ENCODE data around the gene PRKG1.
"Not testable (repeated sequence)": the region's sequence is repeated elsewhere in the genome, so short reads cannot be mapped to it uniquely, and the experiment has no call there.

PRKG1 gene

GRCh38 chr10:52020702-52021101 lies 946.4 kb downstream of the PRKG1 start:
- Mint-ChIP-seq H3K4me3 (no peak overlapping the region), H3K36me3 (ENCODE audit: low read depth) (no peaks in the 10 kb centered on the region), H3K27me3 (no peaks in the 10 kb centered on the region), H3K27ac (no peak overlapping the region), H3K9me3 (no peaks in the 10 kb centered on the region), H3K4me1 (ENCODE audit: low read depth) (no peaks in the 10 kb centered on the region)

- H3K4me3 Mint-ChIP-seq = no peak overlapping the region
- no peaks in the 10 kb centered on the region for H3K36me3 Mint-ChIP-seq (ENCODE audit: low read depth)
- no peaks in the 10 kb centered on the region for H3K27me3 Mint-ChIP-seq
- H3K27ac Mint-ChIP-seq = no peak overlapping the region
- no peaks in the 10 kb centered on the region for H3K4me1 Mint-ChIP-seq (ENCODE audit: low read depth)
- H3K9me3 Mint-ChIP-seq = peaks cover 4% of the 10 kb centered on the region
These were observed 952.9 kb downstream of the PRKG1 start for GRCh38 chr10:52027055-52027705.

GRCh38 chr10:52028523-52028858 lies 954.2 kb downstream of the PRKG1 start:
- no peaks in the 10 kb centered on the region for H3K27me3 Mint-ChIP-seq
- no peak overlapping the region for H3K4me3 Mint-ChIP-seq
- H3K4me1 Mint-ChIP-seq (ENCODE audit: low read depth) = no peaks in the 10 kb centered on the region
- peaks cover 4% of the 10 kb centered on the region for H3K9me3 Mint-ChIP-seq
- H3K27ac Mint-ChIP-seq = no peak overlapping the region
- no peaks in the 10 kb centered on the region for H3K36me3 Mint-ChIP-seq (ENCODE audit: low read depth)

GRCh38 chr10:52029628-52030027 lies 955.3 kb downstream of the PRKG1 start:
- H3K4me3 Mint-ChIP-seq = no peak overlapping the region
- H3K27me3 Mint-ChIP-seq = no peaks in the 10 kb centered on the region
- no peak overlapping the region for H3K27ac Mint-ChIP-seq
- H3K36me3 Mint-ChIP-seq (ENCODE audit: low read depth) = no peaks in the 10 kb centered on the region
- H3K4me1 Mint-ChIP-seq (ENCODE audit: low read depth) = no peaks in the 10 kb centered on the region
- H3K9me3 Mint-ChIP-seq = peaks cover 4% of the 10 kb centered on the region

GRCh38 chr10:52030051-52030790 lies 955.9 kb downstream of the PRKG1 start:
- no peaks in the 10 kb centered on the region for H3K27me3 Mint-ChIP-seq
- H3K4me1 Mint-ChIP-seq (ENCODE audit: low read depth) = no peaks in the 10 kb centered on the region
- no peak overlapping the region for H3K27ac Mint-ChIP-seq
- no peaks in the 10 kb centered on the region for H3K36me3 Mint-ChIP-seq (ENCODE audit: low read depth)
- peaks cover 4% of the 10 kb centered on the region for H3K9me3 Mint-ChIP-seq
- no peak overlapping the region for H3K4me3 Mint-ChIP-seq

- H3K9me3 Mint-ChIP-seq = peaks cover 4% of the 10 kb centered on the region
- no peaks in the 10 kb centered on the region for H3K36me3 Mint-ChIP-seq (ENCODE audit: low read depth)
- H3K4me1 Mint-ChIP-seq (ENCODE audit: low read depth) = no peaks in the 10 kb centered on the region
- H3K4me3 Mint-ChIP-seq = no peak overlapping the region
- H3K27ac Mint-ChIP-seq = no peak overlapping the region
- no peaks in the 10 kb centered on the region for H3K27me3 Mint-ChIP-seq
These were observed 956.7 kb downstream of the PRKG1 start for GRCh38 chr10:52030975-52031374.

GRCh38 chr10:52031771-52032170 lies 957.5 kb downstream of the PRKG1 start:
- peaks cover 4% of the 10 kb centered on the region for H3K9me3 Mint-ChIP-seq
- H3K27ac Mint-ChIP-seq = no peak overlapping the region
- no peaks in the 10 kb centered on the region for H3K4me1 Mint-ChIP-seq (ENCODE audit: low read depth)
- H3K36me3 Mint-ChIP-seq (ENCODE audit: low read depth) = no peaks in the 10 kb centered on the region
- no peaks in the 10 kb centered on the region for H3K27me3 Mint-ChIP-seq
- no peak overlapping the region for H3K4me3 Mint-ChIP-seq

GRCh38 chr10:52032681-52033629 lies 958.7 kb downstream of the PRKG1 start:
- Mint-ChIP-seq H3K4me3 (no peak overlapping the region), H3K27me3 (no peaks in the 10 kb centered on the region), H3K4me1 (ENCODE audit: low read depth) (no peaks in the 10 kb centered on the region), H3K9me3 (no peaks in the 10 kb centered on the region), H3K36me3 (ENCODE audit: low read depth) (no peaks in the 10 kb centered on the region), H3K27ac (no peak overlapping the region)

GRCh38 chr10:52039002-52039793 lies 964.9 kb downstream of the PRKG1 start:
- H3K27me3 Mint-ChIP-seq; H3K27ac Mint-ChIP-seq; H3K9me3 Mint-ChIP-seq; H3K36me3 Mint-ChIP-seq (ENCODE audit: low read depth); H3K4me1 Mint-ChIP-seq (ENCODE audit: low read depth); H3K4me3 Mint-ChIP-seq: not testable (repeated sequence)

GRCh38 chr10:52040486-52040885 lies 966.2 kb downstream of the PRKG1 start:
- H3K4me3 Mint-ChIP-seq = no peak overlapping the region
- H3K9me3 Mint-ChIP-seq = no peaks in the 10 kb centered on the region
- H3K27me3 Mint-ChIP-seq = peaks cover 3% of the 10 kb centered on the region
- H3K36me3 Mint-ChIP-seq (ENCODE audit: low read depth) = no peaks in the 10 kb centered on the region
- no peaks in the 10 kb centered on the region for H3K4me1 Mint-ChIP-seq (ENCODE audit: low read depth)
- no peak overlapping the region for H3K27ac Mint-ChIP-seq

GRCh38 chr10:52043811-52044210 lies 969.5 kb downstream of the PRKG1 start:
- Mint-ChIP-seq H3K36me3 (ENCODE audit: low read depth) (no peaks in the 10 kb centered on the region), H3K4me1 (ENCODE audit: low read depth) (no peaks in the 10 kb centered on the region), H3K27me3 (peaks cover 3% of the 10 kb centered on the region), H3K9me3 (no peaks in the 10 kb centered on the region), H3K27ac (no peak overlapping the region), H3K4me3 (no peak overlapping the region)

GRCh38 chr10:52048051-52048450 lies 973.8 kb downstream of the PRKG1 start:
- Mint-ChIP-seq H3K36me3 (ENCODE audit: low read depth) (no peaks in the 10 kb centered on the region), H3K4me1 (ENCODE audit: low read depth) (no peaks in the 10 kb centered on the region), H3K9me3 (no peaks in the 10 kb centered on the region), H3K4me3 (no peak overlapping the region), H3K27me3 (peaks cover 3% of the 10 kb centered on the region), H3K27ac (no peak overlapping the region)

- Mint-ChIP-seq H3K36me3 (ENCODE audit: low read depth) (no peaks in the 10 kb centered on the region), H3K9me3 (no peaks in the 10 kb centered on the region), H3K4me1 (ENCODE audit: low read depth) (no peaks in the 10 kb centered on the region), H3K27me3 (no peaks in the 10 kb centered on the region), H3K4me3 (no peak overlapping the region), H3K27ac (no peak overlapping the region)
These were observed 976.3 kb downstream of the PRKG1 start for GRCh38 chr10:52050429-52051047.

GRCh38 chr10:52053497-52053896 lies 979.2 kb downstream of the PRKG1 start:
- no peak overlapping the region for H3K27ac Mint-ChIP-seq
- H3K27me3 Mint-ChIP-seq = no peaks in the 10 kb centered on the region
- no peaks in the 10 kb centered on the region for H3K9me3 Mint-ChIP-seq
- H3K4me3 Mint-ChIP-seq = no peak overlapping the region
- no peaks in the 10 kb centered on the region for H3K4me1 Mint-ChIP-seq (ENCODE audit: low read depth)
- no peaks in the 10 kb centered on the region for H3K36me3 Mint-ChIP-seq (ENCODE audit: low read depth)

Measured in stimulated activated naive CD8-positive, alpha-beta T cell treated with anti-CD3 and anti-CD28 coated beads, Interleukin-15, Interleukin-2, amounts not matched to agents 100 ng/mL and 50 ng/mL, for 24 hours (primary cell).